K562 (cell line): ENCODE results near the gene TMED8. TPM values are rescaled to one million over a fixed set of nuclear protein-coding genes. Genes with fewer than 3 reads are reported as not detected.

Experiments
- CHD2 ChIP-seq: IDR thresholded peaks from 2 replicates; pipeline ENCODE4 v1.6.1; 2011; ENCODE audit warnings: low read depth, low read length
- MAFK ChIP-seq: IDR thresholded peaks from 2 replicates; pipeline ENCODE4 v1.6.1; 2011; ENCODE audit warnings: low read length, improper control_type of control experiment
- MGA ChIP-seq: fragments of 450-650 bp; IDR thresholded peaks from 2 replicates; pipeline ENCODE4 v1.6.1; 2016; ENCODE audit warnings: mild to moderate bottlenecking, moderate library complexity
- NELFE ChIP-seq: IDR thresholded peaks from 2 replicates; pipeline ENCODE4 v1.6.1; 2011; ENCODE audit warnings: mild to moderate bottlenecking; ENCODE audit not compliant: insufficient read depth, insufficient read length
- NR0B1 ChIP-seq: fragments of 450-650 bp; IDR thresholded peaks from one replicate; pipeline ENCODE4 v1.6.1; 2018; ENCODE audit warnings: mild to moderate bottlenecking, moderate library complexity; ENCODE audit not compliant: partially characterized antibody
- PHTF2 ChIP-seq: fragments of 250-450 bp; sonication (Bioruptor Pico); IDR thresholded peaks from 2 replicates; pipeline ENCODE4 v1.5.0; 2021; ENCODE audit warnings: mild to moderate bottlenecking
- SIRT6 ChIP-seq: IDR thresholded peaks from one replicate; pipeline ENCODE4 v1.6.1; 2012; ENCODE audit warnings: low read depth, mild to moderate bottlenecking, control low read depth, inconsistent platforms, low read length, moderate library complexity
- ZBTB33 ChIP-seq: sonication (generic); formaldehyde crosslinking; IDR thresholded peaks from 2 replicates; pipeline ENCODE4 v1.8.1; 2023; ENCODE audit warnings: mild to moderate bottlenecking, missing genetic modification reagents
- ZKSCAN3 ChIP-seq: fragments of 250-450 bp; sonication (Bioruptor Pico); IDR thresholded peaks from 2 replicates; pipeline ENCODE4 v1.4.0; 2020
- ZNF445 ChIP-seq: fragments of 250-450 bp; sonication (Bioruptor Pico); IDR thresholded peaks from 2 replicates; pipeline ENCODE4 v1.4.0; 2020; ENCODE audit warnings: low read depth, mild to moderate bottlenecking, moderate library complexity
- ZNF583 ChIP-seq: fragments of 250-450 bp; sonication (Bioruptor Pico); IDR thresholded peaks from 2 replicates; pipeline ENCODE4 v1.4.0; 2020
- polyA plus RNA-seq, 8 experiments: library from polyadenylated mRNA; depleted of rRNA in 4 of 8; stranded (reverse) in 5 of 8; unstranded in 3 of 8; fragments of >200 nt; fragmentation: Nextera tagmentation in 2 of 8; fragmentation: Illumina TruSeq in 1 of 8; extraction: Ambion mirVana in 2 of 8; extraction: Trizol in 1 of 8; gene quantifications; 2 replicates each; pipeline versions ENCODE4 v1.2.1 to v1.2.3, GENCODE V29; 2011 to 2014; ENCODE audit warnings: inconsistent platforms in 1 of 8, missing spikeins in 1 of 8
- total RNA-seq, 7 experiments: library from RNA; depleted of rRNA in 6 of 7; stranded (reverse); fragments of >200 nt in 6 of 7; fragmentation: Illumina TruSeq in 2 of 7; extraction: Trizol in 2 of 7; gene quantifications; 2 replicates each; pipeline versions ENCODE4 v1.2.1 to v1.2.3, GENCODE V29; 2011 to 2021; ENCODE audit warnings: low replicate concordance in 1 of 7

Gene TMED8
- total and polyA plus RNA-seq, 9 of the 15 experiments (the other 6 are each of a cell fraction or from before 2014, with no cell fraction given) = 3.3 to 17.4 (median 12.0) TPM

GRCh38 chr14:77301103-77301502, 75.8 kb downstream of the TMED8 start (continued):
- TF ChIP-seq CHD2 (no peak), ZBTB33 (CRISPR knock-in tag) (no peak), ZKSCAN3 (CRISPR knock-in tag) (no peak), ZNF445 (CRISPR knock-in tag) (no peak), ZNF583 (CRISPR knock-in tag) (no peak), MGA (no peak), PHTF2 (no peak), MAFK (no peak), NR0B1 (no peak), SIRT6 (no peak), NELFE (no peak)
